ENCODE results near the gene REPS2.

Gene REPS2

GRCh38 chrX:17021851-17022604 is 75.6 kb downstream of the REPS2 start:
- Histone ChIP-seq H3K79me2 (ENCODE audit: control insufficient read depth, insufficient read depth, low read length, poor library complexity) (no peaks in the 10 kb centered on the region), H4K91ac (ENCODE audit: low read depth, low read length) (no peak overlapping the region), H2AK5ac (ENCODE audit: low read length) (no peak overlapping the region), H3K36me3 (ENCODE audit: control insufficient read depth in 1 of 2, insufficient read depth in 2 of 2, low read length in 2 of 2) (no peaks in the 10 kb centered on the region), H3K4me2 (ENCODE audit: low read length) (no peak overlapping the region), H2BK12ac (ENCODE audit: low read length) (no peak overlapping the region), H4K8ac (ENCODE audit: low read depth, low read length) (no peak overlapping the region), H3K4me1 (ENCODE audit: control insufficient read depth in 1 of 2, insufficient read depth in 2 of 2, low read length in 2 of 2) (no peaks in the 10 kb centered on the region), H3K79me1 (ENCODE audit: low read length) (no peaks in the 10 kb centered on the region), H2BK5ac (ENCODE audit: low read depth, low read length, poor library complexity) (no peak overlapping the region), H2AFZ (ENCODE audit: insufficient read depth, low read length, poor library complexity) (no peak overlapping the region), H3K9ac (ENCODE audit: low read length) (no peak overlapping the region), H2BK120ac (ENCODE audit: insufficient read depth, low read length, poor library complexity) (no peak overlapping the region), H3K27me3 (ENCODE audit: insufficient read depth, low read length) (no peaks in the 10 kb centered on the region), H3K4ac (ENCODE audit: low read depth, low read length) (no peak overlapping the region), H3K4me3 (ENCODE audit: low read depth, low read length) (no peak overlapping the region), H4K12ac (ENCODE audit: low read depth, low read length) (no peak overlapping the region), H3K27ac (ENCODE audit: low read depth, low read length) (no peak overlapping the region), H3K23ac (ENCODE audit: low read length) (no peak overlapping the region), H3K9me3 (ENCODE audit: insufficient read depth, low read depth, low read length) (no peaks in the 10 kb centered on the region), H3K18ac (ENCODE audit: low read length) (no peak overlapping the region), H3K14ac (ENCODE audit: low read length) (no peak overlapping the region)
- no CpG with 5 or more reads among the region's 10 CpGs for WGBS (ENCODE audit: extremely low coverage, insufficient coverage, insufficient read length)
- peak in 1 of 2 donors; percentile 38 for DNase-seq

- WGBS (ENCODE audit: extremely low coverage, insufficient coverage, insufficient read length): no CpG with 5 or more reads among the region's 2 CpGs
- no peak overlapping the region for H3K27ac ChIP-seq (ENCODE audit: low read depth, low read length)
- peak in 1 of 2 donors; percentile 56 for DNase-seq
Measured at GRCh38 chrX:17023661-17024060, 77.2 kb downstream of the REPS2 start.

GRCh38 chrX:17024886-17025285 is 78.4 kb downstream of the REPS2 start:
- no peaks in the 10 kb centered on the region for H3K4me1 ChIP-seq (ENCODE audit: control insufficient read depth in 1 of 2, insufficient read depth in 2 of 2, low read length in 2 of 2)
- H3K79me2 ChIP-seq (ENCODE audit: control insufficient read depth, insufficient read depth, low read length, poor library complexity): no peaks in the 10 kb centered on the region
- H4K8ac ChIP-seq (ENCODE audit: low read depth, low read length): no peak overlapping the region
- H4K91ac ChIP-seq (ENCODE audit: low read depth, low read length): no peak overlapping the region
- no peak overlapping the region for H2BK5ac ChIP-seq (ENCODE audit: low read depth, low read length, poor library complexity)
- H3K79me1 ChIP-seq (ENCODE audit: low read length): no peaks in the 10 kb centered on the region
- H3K4me3 ChIP-seq (ENCODE audit: low read depth, low read length): no peak overlapping the region
- H3K9me3 ChIP-seq (ENCODE audit: insufficient read depth, low read depth, low read length): no peaks in the 10 kb centered on the region
- H3K14ac ChIP-seq (ENCODE audit: low read length): no peak overlapping the region
- no peak overlapping the region for H2BK120ac ChIP-seq (ENCODE audit: insufficient read depth, low read length, poor library complexity)
- H2BK12ac ChIP-seq (ENCODE audit: low read length): no peak overlapping the region
- no peak overlapping the region for H3K4me2 ChIP-seq (ENCODE audit: low read length)
- no peak overlapping the region for H3K9ac ChIP-seq (ENCODE audit: low read length)
- H3K18ac ChIP-seq (ENCODE audit: low read length): no peak overlapping the region
- H3K36me3 ChIP-seq (ENCODE audit: control insufficient read depth in 1 of 2, insufficient read depth in 2 of 2, low read length in 2 of 2): no peaks in the 10 kb centered on the region
- H4K12ac ChIP-seq (ENCODE audit: low read depth, low read length): no peak overlapping the region
- WGBS (ENCODE audit: extremely low coverage, insufficient coverage, insufficient read length): no CpG with 5 or more reads among the region's 11 CpGs
- H3K27ac ChIP-seq (ENCODE audit: low read depth, low read length): no peak overlapping the region
- DNase-seq: no peak
- no peak overlapping the region for H3K4ac ChIP-seq (ENCODE audit: low read depth, low read length)
- H3K27me3 ChIP-seq (ENCODE audit: insufficient read depth, low read length): no peaks in the 10 kb centered on the region
- H2AFZ ChIP-seq (ENCODE audit: insufficient read depth, low read length, poor library complexity): no peak overlapping the region
- no peak overlapping the region for H2AK5ac ChIP-seq (ENCODE audit: low read length)
- no peak overlapping the region for H3K23ac ChIP-seq (ENCODE audit: low read length)

More at GRCh38 chrX:17023661-17024060, 77.2 kb downstream of the REPS2 start:
- no peaks in the 10 kb centered on the region for H3K79me2 ChIP-seq (ENCODE audit: control insufficient read depth, insufficient read depth, low read length, poor library complexity)
- no peaks in the 10 kb centered on the region for H3K4me1 ChIP-seq (ENCODE audit: control insufficient read depth in 1 of 2, insufficient read depth in 2 of 2, low read length in 2 of 2)
- H2BK12ac ChIP-seq (ENCODE audit: low read length): no peak overlapping the region
- H2AFZ ChIP-seq (ENCODE audit: insufficient read depth, low read length, poor library complexity): no peak overlapping the region
- H2AK5ac ChIP-seq (ENCODE audit: low read length): no peak overlapping the region
- no peaks in the 10 kb centered on the region for H3K9me3 ChIP-seq (ENCODE audit: insufficient read depth, low read depth, low read length)
- H4K12ac ChIP-seq (ENCODE audit: low read depth, low read length): no peak overlapping the region
- no peak overlapping the region for H2BK5ac ChIP-seq (ENCODE audit: low read depth, low read length, poor library complexity)
- no peaks in the 10 kb centered on the region for H3K27me3 ChIP-seq (ENCODE audit: insufficient read depth, low read length)
- no peaks in the 10 kb centered on the region for H3K79me1 ChIP-seq (ENCODE audit: low read length)
- H3K4ac ChIP-seq (ENCODE audit: low read depth, low read length): no peak overlapping the region
- no peak overlapping the region for H4K91ac ChIP-seq (ENCODE audit: low read depth, low read length)
- no peaks in the 10 kb centered on the region for H3K36me3 ChIP-seq (ENCODE audit: control insufficient read depth in 1 of 2, insufficient read depth in 2 of 2, low read length in 2 of 2)
- H3K18ac ChIP-seq (ENCODE audit: low read length): no peak overlapping the region
- no peak overlapping the region for H3K9ac ChIP-seq (ENCODE audit: low read length)
- no peak overlapping the region for H2BK120ac ChIP-seq (ENCODE audit: insufficient read depth, low read length, poor library complexity)
- no peak overlapping the region for H4K8ac ChIP-seq (ENCODE audit: low read depth, low read length)
- H3K14ac ChIP-seq (ENCODE audit: low read length): no peak overlapping the region
- no peak overlapping the region for H3K4me3 ChIP-seq (ENCODE audit: low read depth, low read length)
- H3K23ac ChIP-seq (ENCODE audit: low read length): no peak overlapping the region
- no peak overlapping the region for H3K4me2 ChIP-seq (ENCODE audit: low read length)

GRCh38 chrX:17025621-17026302 is 79.3 kb downstream of the REPS2 start:
- Histone ChIP-seq H3K4me2 (ENCODE audit: low read length) (no peak overlapping the region), H4K8ac (ENCODE audit: low read depth, low read length) (no peak overlapping the region), H3K14ac (ENCODE audit: low read length) (no peak overlapping the region), H3K36me3 (ENCODE audit: control insufficient read depth in 1 of 2, insufficient read depth in 2 of 2, low read length in 2 of 2) (no peaks in the 10 kb centered on the region), H4K12ac (ENCODE audit: low read depth, low read length) (no peak overlapping the region), H3K27ac (ENCODE audit: low read depth, low read length) (no peak overlapping the region), H3K79me1 (ENCODE audit: low read length) (no peaks in the 10 kb centered on the region), H3K4me1 (ENCODE audit: control insufficient read depth in 1 of 2, insufficient read depth in 2 of 2, low read length in 2 of 2) (no peaks in the 10 kb centered on the region), H2BK12ac (ENCODE audit: low read length) (no peak overlapping the region), H3K9me3 (ENCODE audit: insufficient read depth, low read depth, low read length) (no peaks in the 10 kb centered on the region), H3K18ac (ENCODE audit: low read length) (no peak overlapping the region), H3K27me3 (ENCODE audit: insufficient read depth, low read length) (no peaks in the 10 kb centered on the region), H3K9ac (ENCODE audit: low read length) (no peak overlapping the region), H3K4me3 (ENCODE audit: low read depth, low read length) (no peak overlapping the region), H3K23ac (ENCODE audit: low read length) (no peak overlapping the region), H3K4ac (ENCODE audit: low read depth, low read length) (no peak overlapping the region), H2BK120ac (ENCODE audit: insufficient read depth, low read length, poor library complexity) (no peak overlapping the region), H4K91ac (ENCODE audit: low read depth, low read length) (no peak overlapping the region), H2BK5ac (ENCODE audit: low read depth, low read length, poor library complexity) (no peak overlapping the region), H3K79me2 (ENCODE audit: control insufficient read depth, insufficient read depth, low read length, poor library complexity) (no peaks in the 10 kb centered on the region), H2AFZ (ENCODE audit: insufficient read depth, low read length, poor library complexity) (no peak overlapping the region), H2AK5ac (ENCODE audit: low read length) (no peak overlapping the region)
- DNase-seq: no peak
- WGBS (ENCODE audit: extremely low coverage, insufficient coverage, insufficient read length): no CpG with 5 or more reads among the region's 7 CpGs

All from trophoblast cell (in vitro differentiated cells and primary cell).